MCF 10A (cell line): ENCODE data around the gene GRM1. TPM values are rescaled to one million over a fixed set of nuclear protein-coding genes. Genes with fewer than 3 reads are reported as not detected.

ENCODE experiments used
- BruUV-seq: library from RNA; stranded (reverse); fragments of 400-500 nt; replicated peaks from 2 replicates; lab custom pipeline; 2021; lab: Mats Ljungman, UMichigan
- CTCF ChIA-PET: fragments of 300-600 bp; sonication (Branson Sonifier 250); formaldehyde crosslinking; extraction: SDS; loops from one replicate; lab custom pipeline; 2021; ENCODE audit warnings: antibody characterized with exemption, inconsistent platforms; lab: Yijun Ruan, JAX
- POLR2A ChIA-PET: fragments of 300-600, 350-650 bp; sonication (Branson Sonifier 250); formaldehyde crosslinking; extraction: SDS; loops from one replicate; lab custom pipeline; 2020; ENCODE audit warnings: antibody characterized with exemption, inconsistent platforms; lab: Yijun Ruan, JAX
- DNase-seq: peaks from one replicate; pipeline ENCODE4 v3.0.0-alpha.2; 2018; ENCODE audit not compliant: unreplicated experiment
- H3K27ac Mint-ChIP-seq: one replicate; pipeline ENCODE4 v1.8.0; 2022; ENCODE audit warnings: mild to moderate bottlenecking, low read depth, mixed read lengths; ENCODE audit not compliant: unreplicated experiment
- H3K27me3 Mint-ChIP-seq: one replicate; pipeline ENCODE4 v1.8.0; 2022; ENCODE audit warnings: mixed read lengths; ENCODE audit not compliant: insufficient read depth, unreplicated experiment
- H3K36me3 Mint-ChIP-seq: one replicate; pipeline ENCODE4 v1.8.0; 2022; ENCODE audit warnings: mild to moderate bottlenecking, moderate library complexity, mixed read lengths; ENCODE audit not compliant: insufficient read depth, unreplicated experiment
- H3K4me1 Mint-ChIP-seq: one replicate; pipeline ENCODE4 v1.8.0; 2022; ENCODE audit warnings: mixed read lengths; ENCODE audit not compliant: insufficient read depth, unreplicated experiment
- H3K4me3 Mint-ChIP-seq: one replicate; pipeline ENCODE4 v1.8.0; 2022; ENCODE audit warnings: mild to moderate bottlenecking, moderate library complexity, mixed read lengths; ENCODE audit not compliant: unreplicated experiment
- H3K9me3 Mint-ChIP-seq: one replicate; pipeline ENCODE4 v1.8.0; 2022; ENCODE audit warnings: mixed read lengths; ENCODE audit not compliant: unreplicated experiment
- CTCF ChIP-seq: fragments of 200-600 bp; IDR thresholded peaks from one replicate; pipeline ENCODE4 v1.8.0; 2022; ENCODE audit warnings: antibody characterized with exemption, mild to moderate bottlenecking; ENCODE audit not compliant: unreplicated experiment
- intact Hi-C: fragments of 100-400 bp; cut with micrococcal nuclease; formaldehyde crosslinking; loops from 2 replicates; pipeline ENCODE4 v1.14.1; 2022
- total RNA-seq: library from RNA; stranded (reverse); gene quantifications from 2 replicates; pipeline ENCODE4 v1.2.3, GENCODE V29; 2022

GRM1 gene
- total RNA-seq, 1 experiment from 2014 or later, result not detected

- Mint-ChIP-seq H3K27me3 (peaks cover 68% of the 10 kb centered on the region), H3K4me1 (no peaks in the 10 kb centered on the region), H3K27ac (no peak overlapping the region), H3K36me3 (no peaks in the 10 kb centered on the region), H3K4me3 (no peak overlapping the region), H3K9me3 (no peaks in the 10 kb centered on the region)
- DNase-seq, result no peak
- intact Hi-C loops, result no loop called here
- ChIA-PET CTCF (no interaction called here), POLR2A (interaction anchor here (0.5 kb wide), 1 partner anchor 530 kb away, joined by 3 read pairs; no protein-coding TSS in a partner anchor)
- BruUV-seq, result no TSS peak
- TF ChIP-seq CTCF, result no peak
Measured at GRCh38 chr6:146066506-146066905, 37.6 kb downstream of the GRM1 start.

GRCh38 chr6:146071781-146072180 lies 42.9 kb downstream of the GRM1 start:
- no peak for TF ChIP-seq CTCF
- no TSS peak for BruUV-seq
- Mint-ChIP-seq H3K27me3 (peaks cover 78% of the 10 kb centered on the region), H3K9me3 (peaks cover 7% of the 10 kb centered on the region), H3K36me3 (no peaks in the 10 kb centered on the region), H3K4me3 (no peak overlapping the region), H3K4me1 (no peaks in the 10 kb centered on the region), H3K27ac (no peak overlapping the region)
- CTCF ChIA-PET, result interaction anchor here (0.6 to 0.7 kb wide), 2 partner anchors 362 to 508 kb away, joined by 3 read pairs; no protein-coding TSS in a partner anchor
- POLR2A ChIA-PET, result interaction anchor here (0.7 kb wide), 1 partner anchor 660 kb away, joined by 3 read pairs; no protein-coding TSS in a partner anchor
- intact Hi-C loops, result no loop called here
- no peak for DNase-seq

- peaks cover 99% of the 10 kb centered on the region for H3K27me3 Mint-ChIP-seq
- H3K4me3 Mint-ChIP-seq, result no peak overlapping the region
- no peaks in the 10 kb centered on the region for H3K4me1 Mint-ChIP-seq
- no peak for TF ChIP-seq CTCF
- ChIA-PET POLR2A (no interaction called here), CTCF (interaction anchor here (1.5 kb wide), 1 partner anchor 35 kb away, joined by 7 read pairs; no protein-coding TSS in a partner anchor)
- BruUV-seq, result no TSS peak
- DNase-seq, result no peak
- no peaks in the 10 kb centered on the region for H3K36me3 Mint-ChIP-seq
- H3K9me3 Mint-ChIP-seq, result peaks cover 7% of the 10 kb centered on the region
- no peak overlapping the region for H3K27ac Mint-ChIP-seq
- intact Hi-C loops, result no loop called here
Measured at GRCh38 chr6:146077992-146078391, 49.1 kb downstream of the GRM1 start.

GRCh38 chr6:146087386-146087785 lies 58.5 kb downstream of the GRM1 start:
- H3K9me3 Mint-ChIP-seq, result no peaks in the 10 kb centered on the region
- CTCF ChIA-PET, result no interaction called here

More at GRCh38 chr6:146087386-146087785, 58.5 kb downstream of the GRM1 start:
- no peak for DNase-seq
- H3K36me3 Mint-ChIP-seq, result no peaks in the 10 kb centered on the region
- peaks cover 65% of the 10 kb centered on the region for H3K27me3 Mint-ChIP-seq
- no peak overlapping the region for H3K4me3 Mint-ChIP-seq
- no peaks in the 10 kb centered on the region for H3K4me1 Mint-ChIP-seq
- no peak for TF ChIP-seq CTCF
- no TSS peak for BruUV-seq
- H3K27ac Mint-ChIP-seq, result no peak overlapping the region
- intact Hi-C loops, result no loop called here
- POLR2A ChIA-PET, result interaction anchor here (0.7 kb wide), 1 partner anchor 19 kb away, joined by 3 read pairs; no protein-coding TSS in a partner anchor
